IPS-11a (cell line): ENCODE results near the gene CABP2.
"Not testable (repeated sequence)": the region's sequence is repeated elsewhere in the genome, so short reads cannot be mapped to it uniquely, and the experiment has no call there.

Experiments
- H3K4me3 ChIP-seq: one replicate; pipeline ENCODE4 v1.5.1; 2013; ENCODE audit warnings: low read depth, low read length, control low read depth

CABP2 gene

GRCh38 chr11:67522844-67523555 is at the start of gene CABP2:
CABP2 (minus strand) TSS chr11:67523446; CDS start chr11:67523326, 120 bp downstream.
- no peak within 1 kb of the TSS for H3K4me3 ChIP-seq

- no peak overlapping the region for H3K4me3 ChIP-seq
These were observed 49.6 kb upstream of the CABP2 start for GRCh38 chr11:67572747-67573419.

- no peak overlapping the region for H3K4me3 ChIP-seq
These were observed 49.1 kb upstream of the CABP2 start for GRCh38 chr11:67572305-67572704.

GRCh38 chr11:67571443-67571842 is 48.2 kb upstream of the CABP2 start:
- H3K4me3 ChIP-seq: no peak overlapping the region

GRCh38 chr11:67564230-67564629 is 41.0 kb upstream of the CABP2 start:
- H3K4me3 ChIP-seq: no peak overlapping the region

- not testable (repeated sequence) for H3K4me3 ChIP-seq
These were observed 40.5 kb upstream of the CABP2 start for GRCh38 chr11:67563705-67564114.

- no peak overlapping the region for H3K4me3 ChIP-seq
These were observed 39.9 kb upstream of the CABP2 start for GRCh38 chr11:67562963-67563704.

- H3K4me3 ChIP-seq: no peak overlapping the region
These were observed 38.8 kb upstream of the CABP2 start for GRCh38 chr11:67561971-67562619.

GRCh38 chr11:67558084-67558772 is 35.0 kb upstream of the CABP2 start:
- H3K4me3 ChIP-seq: no peak overlapping the region

- H3K4me3 ChIP-seq: no peak overlapping the region
These were observed 33.0 kb upstream of the CABP2 start for GRCh38 chr11:67556244-67556643.

- H3K4me3 ChIP-seq: not testable (repeated sequence)
These were observed 28.5 kb upstream of the CABP2 start for GRCh38 chr11:67551697-67552096.

GRCh38 chr11:67551127-67551526 is 27.9 kb upstream of the CABP2 start:
- H3K4me3 ChIP-seq: no peak overlapping the region

GRCh38 chr11:67548555-67549110 is 25.4 kb upstream of the CABP2 start:
- no peak overlapping the region for H3K4me3 ChIP-seq

- not testable (repeated sequence) for H3K4me3 ChIP-seq
These were observed 24.9 kb upstream of the CABP2 start for GRCh38 chr11:67548112-67548511.

- H3K4me3 ChIP-seq: no peak overlapping the region
These were observed 22.0 kb upstream of the CABP2 start for GRCh38 chr11:67545280-67545679.

GRCh38 chr11:67544616-67545242 is 21.5 kb upstream of the CABP2 start:
- no peak overlapping the region for H3K4me3 ChIP-seq

GRCh38 chr11:67543585-67543984 is 20.3 kb upstream of the CABP2 start:
- no peak overlapping the region for H3K4me3 ChIP-seq

- no peak overlapping the region for H3K4me3 ChIP-seq
These were observed 19.7 kb upstream of the CABP2 start for GRCh38 chr11:67542971-67543370.

GRCh38 chr11:67542169-67542568 is 18.9 kb upstream of the CABP2 start:
- no peak overlapping the region for H3K4me3 ChIP-seq

GRCh38 chr11:67541198-67541597 is 18.0 kb upstream of the CABP2 start:
- H3K4me3 ChIP-seq: no peak overlapping the region
